ENCODE data around the gene VPS37B. TPM values are rescaled to one million over a fixed set of nuclear protein-coding genes. Genes with fewer than 3 reads are reported as not detected.

The VPS37B gene
- total RNA-seq, 1 experiment from 2014 or later: 12.3 TPM

GRCh38 chr12:122862872-122863701 lies 32.8 kb downstream of the VPS37B start:
- Histone ChIP-seq H2AFZ (ENCODE audit: low read length) (no peak overlapping the region), H2BK5ac (ENCODE audit: insufficient read length, low read length) (no peak overlapping the region), H4K8ac (replicated peaks; ENCODE audit: insufficient read length, low read depth, low read length) (no peak overlapping the region), H3K79me2 (ENCODE audit: insufficient read depth, low read length) (no peaks in the 10 kb centered on the region), H2BK120ac (ENCODE audit: low read depth, low read length, poor library complexity, severe bottlenecking) (no peak overlapping the region), H3K14ac (ENCODE audit: insufficient read depth, low read length) (no peak overlapping the region; the same call in 1 of the 2 replicates), H3K27me3 (ENCODE audit: insufficient read depth, low read length) (no peaks in the 10 kb centered on the region), H3K23me2 (ENCODE audit: insufficient read length, low read depth, low read length, poor library complexity, severe bottlenecking) (no peaks in the 10 kb centered on the region), H2BK12ac (ENCODE audit: insufficient read length, low read depth, low read length) (no peak overlapping the region), H2AK5ac (ENCODE audit: insufficient read length, low read length) (no peak overlapping the region), H3K4me2 (ENCODE audit: insufficient read depth, insufficient read length, low read length) (no peak overlapping the region), H3K4ac (ENCODE audit: low read depth, low read length) (no peak overlapping the region), H3T11ph (ENCODE audit: low read length) (no peak overlapping the region), H3K23ac (ENCODE audit: insufficient read length, low read depth, low read length) (no peak overlapping the region), H3K18ac (ENCODE audit: insufficient read length, low read depth, low read length) (no peak overlapping the region), H3K27ac (ENCODE audit: insufficient read length, low read depth, low read length) (no peak overlapping the region), H2BK20ac (ENCODE audit: low read depth, low read length, poor library complexity, severe bottlenecking) (no peak overlapping the region), H4K20me1 (ENCODE audit: control insufficient read depth, insufficient read depth, insufficient read length) (no peaks in the 10 kb centered on the region), H3K56ac (ENCODE audit: insufficient read length, low read depth, low read length) (no peak overlapping the region), H3K4me1 (ENCODE audit: insufficient read depth, low read length) (no peaks in the 10 kb centered on the region), H2BK15ac (ENCODE audit: low read depth, low read length) (no peak overlapping the region), H3K9ac (ENCODE audit: extremely low read depth, insufficient read length, low read length) (no peak overlapping the region), H4K5ac (ENCODE audit: insufficient read length, low read depth, low read length) (no peak overlapping the region), H3K79me1 (ENCODE audit: insufficient read depth, low read depth, low read length, poor library complexity, severe bottlenecking) (no peaks in the 10 kb centered on the region), H4K91ac (ENCODE audit: insufficient read length, low read depth, low read length) (no peak overlapping the region), H3K9me3 (ENCODE audit: control insufficient read depth, low read depth, low read length) (no peaks in the 10 kb centered on the region)
- Mint-ChIP-seq H3K27ac (peak overlapping the region in 2 of 3 experiments; percentile 20 to 93; a peak in 1 of 7 replicates), H3K4me3 (peak overlapping the region in 1 of 2 experiments; percentile 32; a peak in 1 of 5 replicates), H3K9me3 (no peaks in the 10 kb centered on the region), H3K4me1 (peaks cover 0 to 2% of the 10 kb centered on the region in 2 experiments; a peak in 1 of 4 replicates), H3K36me3 (ENCODE audit: insufficient read depth in 1 of 3, low read depth in 3 of 3) (peaks cover 3 to 8% (median 6%) of the 10 kb centered on the region in 3 experiments; a peak in 5 of 7 replicates), H3K27me3 (ENCODE audit: low read depth) (peaks cover 61% of the 10 kb centered on the region)
- DNase-seq: no peak
- TF ChIP-seq CTCF (conservative IDR thresholded peaks at IDR 0.05): no peak
- no CpG with 5 or more reads among the region's 12 CpGs for WGBS (ENCODE audit: extremely low coverage, insufficient read length, low lambda C conversion rate)
